Neutrophil (primary cell): ENCODE measurements around the gene PLTP.
"Not testable (repeated sequence)": the region's sequence is repeated elsewhere in the genome, so short reads cannot be mapped to it uniquely, and the experiment has no call there.

Source experiments
- H3K27ac ChIP-seq: fragments of 200-600 bp; sonication (generic); 2 replicates; pipeline ENCODE4 v1.5.1; 2016; ENCODE audit warnings: mild to moderate bottlenecking, moderate library complexity
- H3K27me3 ChIP-seq: fragments of 200-600 bp; sonication (generic); 2 replicates; pipeline ENCODE4 v1.6.0; 2016; ENCODE audit warnings: mild to moderate bottlenecking
- H3K36me3 ChIP-seq: fragments of 200-600 bp; sonication (generic); 2 replicates; pipeline ENCODE4 v1.5.1; 2017
- H3K4me1 ChIP-seq, 2 experiments: fragments of 200-600 bp in 1 of 2; sonication (generic) in 1 of 2; 1 replicate in 1 of 2; 2 replicates in 1 of 2; pipeline versions ENCODE4 v1.5.1 to v1.6.1; 2013 to 2016; ENCODE audit warnings: low read depth in 1 of 2, low read length in 1 of 2, mild to moderate bottlenecking in 1 of 2, moderate library complexity in 1 of 2; ENCODE audit not compliant: control insufficient read depth in 1 of 2, insufficient read depth in 1 of 2
- H3K4me3 ChIP-seq, 2 experiments: fragments of 200-600 bp in 1 of 2; sonication (generic) in 1 of 2; 1 replicate in 1 of 2; 2 replicates in 1 of 2; pipeline ENCODE4 v1.5.1; 2013 to 2016; ENCODE audit warnings: low read depth in 1 of 2, low read length in 1 of 2, mild to moderate bottlenecking in 1 of 2, moderate library complexity in 1 of 2
- H3K9me3 ChIP-seq: fragments of 200-600 bp; sonication (generic); 2 replicates; pipeline ENCODE4 v1.5.1; 2016
- CTCF ChIP-seq: fragments of 200-600 bp; sonication (generic); IDR thresholded peaks from 2 replicates; pipeline ENCODE4 v1.5.1; 2016; ENCODE audit warnings: antibody characterized with exemption

The PLTP gene

GRCh38 chr20:45933266-45934045, 21.5 kb upstream of the PLTP start:
- Histone ChIP-seq H3K27me3 (no peaks in the 10 kb centered on the region), H3K9me3 (no peaks in the 10 kb centered on the region), H3K4me1 (peaks cover 17 to 18% of the 10 kb centered on the region in 2 experiments), H3K27ac (peak overlapping the region; percentile 99), H3K36me3 (peaks cover 19% of the 10 kb centered on the region), H3K4me3 (peak overlapping the region; percentile 90 to 100)
- TF ChIP-seq CTCF: peak; percentile 9

- H3K27me3 ChIP-seq, H3K9me3 ChIP-seq, H3K36me3 ChIP-seq, H3K4me3 ChIP-seq, H3K27ac ChIP-seq: not testable (repeated sequence)
- peaks cover 17 to 18% of the 10 kb centered on the region in 2 experiments for H3K4me1 ChIP-seq
Observed at GRCh38 chr20:45931680-45932079, 19.7 kb upstream of the PLTP start.

DNA sequence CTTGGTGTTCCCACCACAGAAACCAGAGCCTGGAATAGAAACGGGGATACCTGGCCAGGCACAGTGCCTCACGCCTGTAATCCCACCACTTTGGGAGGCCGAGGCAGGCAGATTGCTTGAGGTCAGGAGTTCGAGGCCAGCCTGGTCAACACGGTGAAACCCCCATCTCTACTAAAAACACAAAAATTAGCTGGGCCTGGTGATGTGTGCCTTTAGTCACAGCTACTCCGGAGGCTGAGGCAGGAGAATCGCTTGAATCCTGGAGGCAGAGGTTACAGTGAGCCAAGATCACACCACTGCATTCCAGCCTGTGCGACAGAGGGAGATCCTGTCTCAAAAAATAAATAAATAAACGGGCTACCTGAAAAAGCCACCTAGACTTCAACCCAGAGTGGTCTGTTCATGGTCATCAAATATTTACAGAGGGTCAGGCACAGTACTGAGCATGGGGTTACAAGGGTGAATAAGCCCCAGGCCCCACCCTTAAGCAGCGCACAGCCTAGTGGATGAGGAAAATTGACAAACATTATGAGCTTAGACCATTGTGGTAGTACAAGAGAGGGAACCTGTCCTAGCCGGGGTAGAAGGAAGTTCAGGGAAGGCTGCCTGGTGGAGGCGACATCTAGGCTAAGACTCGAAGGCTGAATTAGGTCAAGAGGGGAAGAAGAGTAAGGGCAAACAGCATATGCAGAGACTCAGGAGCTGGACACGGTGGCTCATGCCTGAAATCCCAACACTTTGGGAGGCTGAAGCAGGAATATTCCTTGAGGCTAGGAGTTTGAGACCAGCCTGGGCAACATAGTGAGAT, 15.3 kb upstream of the PLTP start:
- Histone ChIP-seq H3K9me3 (no peaks in the 10 kb centered on the region), H3K4me3 (no peak overlapping the region), H3K4me1 (no peaks in the 10 kb centered on the region), H3K27me3 (peaks cover 14% of the 10 kb centered on the region), H3K27ac (no peak overlapping the region), H3K36me3 (no peaks in the 10 kb centered on the region)
- TF ChIP-seq CTCF: no peak

DNA sequence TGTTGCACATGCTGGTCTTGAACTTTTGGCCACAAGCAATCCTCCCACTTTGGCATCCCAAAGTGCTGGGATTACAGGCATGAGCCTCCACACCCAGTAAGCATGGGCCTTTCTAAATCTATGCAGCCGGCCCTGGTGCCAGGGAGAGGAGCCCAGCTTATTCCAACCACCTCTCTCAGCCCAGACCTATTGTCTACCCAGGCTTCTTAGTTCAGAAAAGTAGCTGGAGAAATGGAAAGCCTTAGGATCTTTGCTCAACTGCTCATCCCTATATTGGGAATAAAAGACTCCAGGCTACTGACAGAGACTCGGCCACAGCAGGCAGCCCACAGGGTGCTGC, 14.7 kb upstream of the PLTP start:
- Histone ChIP-seq H3K27ac (no peak overlapping the region), H3K9me3 (no peaks in the 10 kb centered on the region), H3K36me3 (no peaks in the 10 kb centered on the region), H3K4me1 (no peaks in the 10 kb centered on the region), H3K27me3 (peaks cover 14% of the 10 kb centered on the region), H3K4me3 (no peak overlapping the region)
- TF ChIP-seq CTCF: no peak

DNA sequence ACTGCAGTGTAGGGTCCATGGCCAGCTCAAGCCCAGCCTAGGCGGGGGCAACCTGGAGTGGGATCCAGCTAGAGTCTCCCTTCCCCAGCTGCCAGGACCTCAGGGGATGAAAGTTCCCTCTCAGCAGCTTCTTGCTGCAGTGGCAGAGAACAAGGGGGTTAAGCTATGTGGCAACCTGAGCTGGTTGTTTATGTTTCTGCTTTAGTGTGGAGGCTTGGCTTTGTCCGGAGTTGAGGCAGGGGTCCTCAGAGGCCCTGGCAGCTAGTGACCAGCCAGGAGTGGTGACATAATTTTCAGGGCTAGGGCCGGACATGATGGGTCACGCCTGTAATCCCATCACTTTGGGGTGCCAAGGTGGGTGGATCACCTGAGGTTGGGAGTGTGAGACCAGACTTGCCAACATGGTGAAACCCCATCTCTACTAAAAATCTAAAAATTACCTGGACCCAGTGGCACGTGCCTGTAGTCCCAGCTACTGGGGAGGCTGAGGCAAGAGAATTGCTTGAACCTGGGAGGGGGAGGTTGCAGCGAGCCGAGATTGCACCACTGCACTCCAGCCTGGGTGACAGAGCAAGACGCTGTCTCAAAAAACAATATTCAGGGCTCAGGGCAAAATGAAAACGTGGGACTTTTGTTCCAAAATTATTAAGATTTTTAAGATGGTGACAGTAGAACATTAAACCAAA, 14.0 kb upstream of the PLTP start:
- Histone ChIP-seq H3K9me3 (no peaks in the 10 kb centered on the region), H3K27me3 (peaks cover 14% of the 10 kb centered on the region), H3K36me3 (no peaks in the 10 kb centered on the region), H3K4me3 (no peak overlapping the region), H3K4me1 (no peaks in the 10 kb centered on the region), H3K27ac (no peak overlapping the region)
- no peak for TF ChIP-seq CTCF
